GM10847 (cell line): ENCODE data around the gene ANKRD30BL.
"Not testable (repeated sequence)": the region's sequence is repeated elsewhere in the genome, so short reads cannot be mapped to it uniquely, and the experiment has no call there.

Experiments used
- POLR2A ChIP-seq: IDR thresholded peaks from 2 replicates; pipeline ENCODE4 v1.6.1; 2011; ENCODE audit not compliant: insufficient read length; ENCODE audit errors: extremely low read depth

ANKRD30BL gene

GRCh38 chr2:132161161-132162124 lies at the start of gene ANKRD30BL:
ANKRD30BL (minus strand) TSS chr2:132161952; CDS start chr2:132161705, 247 bp downstream.
- not testable (repeated sequence) for TF ChIP-seq POLR2A
